GF-D8 (cell line): ENCODE data around the gene XRRA1.
"Not testable (repeated sequence)": the region's sequence is repeated elsewhere in the genome, so short reads cannot be mapped to it uniquely, and the experiment has no call there.

Experiments used
- DNase-seq: peaks from one replicate; lab custom pipeline; 2025; lab: John Stamatoyannopoulos, UW

Gene XRRA1

DNA sequence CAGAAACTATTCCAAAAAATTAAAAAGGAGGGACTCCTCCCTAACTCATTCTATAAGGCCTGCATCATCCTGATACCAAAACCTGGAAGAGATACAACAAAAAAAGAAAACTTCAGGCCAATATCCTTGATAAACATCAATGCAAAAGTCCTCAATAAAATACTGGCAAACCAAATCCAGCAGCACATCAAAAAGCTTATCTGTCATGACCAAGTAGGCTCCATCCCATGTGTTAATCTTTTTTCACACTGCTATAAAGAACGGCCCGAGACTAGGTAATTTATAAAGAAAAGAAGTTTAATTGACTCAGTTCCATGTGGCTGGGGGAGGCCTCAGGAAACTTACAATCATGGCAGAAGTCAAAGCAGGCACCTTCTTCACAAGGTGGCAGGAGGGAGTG, 123.3 kb downstream of the XRRA1 start:
- not testable (repeated sequence) for DNase-seq

- no peak for DNase-seq
Measured at GRCh38 chr11:74824285-74824982, 124.5 kb downstream of the XRRA1 start.

GRCh38 chr11:74822170-74822569, 126.7 kb downstream of the XRRA1 start:
- no peak for DNase-seq

GRCh38 chr11:74820763-74821162, 128.1 kb downstream of the XRRA1 start:
- DNase-seq, result no peak

DNA sequence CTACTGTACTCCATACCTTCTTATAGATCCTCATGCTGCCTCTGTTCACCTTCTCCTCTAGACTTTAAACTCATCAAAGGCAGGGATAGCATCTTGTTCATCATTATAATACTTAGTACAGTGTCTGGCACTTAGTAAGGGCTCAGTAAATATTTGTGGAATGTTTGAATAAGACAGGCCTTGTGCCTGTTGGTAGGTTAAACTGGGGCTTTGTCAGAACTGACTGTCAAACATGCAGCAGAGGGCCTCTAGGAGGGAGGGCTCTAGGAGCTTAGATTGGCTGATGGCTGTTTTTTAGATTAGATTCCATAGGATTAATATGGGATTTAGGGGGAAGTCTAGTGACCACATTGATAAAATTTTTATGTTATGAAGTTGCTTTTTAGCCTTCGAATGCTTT, 129.5 kb downstream of the XRRA1 start:
- DNase-seq, result no peak

- DNase-seq, result no peak
Measured at GRCh38 chr11:74818283-74818946, 130.5 kb downstream of the XRRA1 start.

GRCh38 chr11:74816664-74817063, 132.2 kb downstream of the XRRA1 start:
- no peak for DNase-seq

- DNase-seq, result no peak
Measured at GRCh38 chr11:74815966-74816365, 132.9 kb downstream of the XRRA1 start.

DNA sequence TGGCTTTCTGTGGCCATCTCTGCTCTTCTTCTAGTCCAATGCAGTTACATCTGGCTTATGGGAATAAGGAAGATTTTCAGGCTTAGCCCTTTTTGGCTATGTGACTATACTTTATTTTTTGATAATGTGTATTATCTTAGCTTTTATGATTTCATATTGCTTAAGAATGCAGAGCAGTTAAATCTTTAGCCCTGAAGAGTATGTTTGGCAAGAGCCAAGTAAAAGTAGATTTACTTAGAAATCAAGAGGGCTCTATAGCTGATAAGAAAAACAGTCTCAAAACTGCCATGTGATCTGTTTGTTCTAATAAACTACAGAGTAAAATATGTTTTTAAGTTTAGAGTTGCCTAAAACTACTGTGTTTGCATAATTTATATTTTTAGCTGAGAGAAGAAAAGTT, 139.1 kb downstream of the XRRA1 start:
- DNase-seq, result no peak

DNA sequence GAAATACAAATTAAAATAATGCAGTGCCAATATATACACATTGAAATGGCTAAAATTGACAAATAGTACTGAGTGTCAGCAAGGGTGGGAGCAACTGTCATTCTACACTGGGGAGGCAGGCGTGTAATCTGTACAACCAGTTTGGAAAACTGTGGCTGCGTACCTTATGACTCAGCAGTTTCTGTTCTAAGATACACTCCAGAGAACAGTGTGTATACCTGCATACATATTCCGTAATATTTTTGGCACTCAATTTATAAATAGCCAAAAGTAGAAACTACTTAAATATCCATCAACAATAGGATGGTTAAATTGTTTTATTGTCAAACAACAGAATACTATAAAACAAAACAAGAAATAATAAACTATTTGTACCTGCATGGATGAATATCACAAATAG, 142.6 kb downstream of the XRRA1 start:
- no peak for DNase-seq

DNA sequence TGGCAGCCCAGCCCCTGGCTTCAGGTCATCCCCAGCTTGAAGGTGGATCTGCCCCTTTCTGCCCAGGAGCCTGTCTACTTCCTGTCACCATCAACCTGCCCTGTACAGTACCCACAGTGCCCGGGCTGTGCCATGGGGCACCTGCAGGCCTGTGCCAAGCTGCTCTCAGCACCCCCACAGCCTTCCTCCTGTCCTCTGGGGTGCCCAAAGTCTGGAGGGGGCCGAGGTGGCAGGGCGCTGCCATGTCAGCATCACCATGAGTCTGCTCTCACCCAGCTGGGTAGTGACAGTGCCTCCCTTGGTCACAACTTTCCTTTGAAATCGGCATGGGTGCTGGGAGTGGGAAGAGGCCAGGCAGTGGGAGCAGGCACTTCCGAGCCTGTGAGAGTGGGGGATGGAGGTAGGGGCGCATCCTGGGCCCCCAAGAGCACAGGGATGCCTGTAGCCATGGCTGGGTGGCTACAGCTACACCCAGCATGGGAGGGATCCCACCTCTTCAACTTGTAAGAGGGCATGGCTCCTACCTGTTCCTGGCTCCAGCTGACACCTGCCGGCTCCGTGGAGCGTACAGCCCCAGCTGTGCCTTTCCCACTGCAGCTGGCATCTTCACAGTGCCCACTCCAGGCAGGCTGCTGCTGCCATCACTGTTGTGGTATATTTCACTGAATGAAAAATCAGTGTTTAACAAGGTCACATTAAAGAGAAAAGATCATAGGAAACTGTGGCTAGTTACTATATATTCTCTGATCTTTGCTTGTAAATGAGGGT, 157.4 kb downstream of the XRRA1 start:
- DNase-seq, result no peak
